Glutamatergic neuron (in vitro differentiated cells): ENCODE data around the gene TGM2. TPM values are rescaled to one million over a fixed set of nuclear protein-coding genes. Genes with fewer than 3 reads are reported as not detected.

Experiments used
- DNase-seq: peaks from one replicate; pipeline ENCODE4 v3.0.0; 2022
- H3K27ac Mint-ChIP-seq: one replicate; pipeline ENCODE4 v1.8.0; 2020; ENCODE audit warnings: mild to moderate bottlenecking, mixed read lengths, inconsistent platforms; ENCODE audit not compliant: unreplicated experiment
- H3K27me3 Mint-ChIP-seq: one replicate; pipeline ENCODE4 v1.8.0; 2020; ENCODE audit warnings: mild to moderate bottlenecking, moderate library complexity, mixed read lengths, inconsistent platforms; ENCODE audit not compliant: unreplicated experiment
- H3K36me3 Mint-ChIP-seq: one replicate; pipeline ENCODE4 v1.8.0; 2020; ENCODE audit warnings: mild to moderate bottlenecking, mixed read lengths, inconsistent platforms; ENCODE audit not compliant: unreplicated experiment
- H3K4me1 Mint-ChIP-seq: one replicate; pipeline ENCODE4 v1.8.0; 2020; ENCODE audit warnings: mild to moderate bottlenecking, low read depth, mixed read lengths, inconsistent platforms; ENCODE audit not compliant: unreplicated experiment
- H3K4me3 Mint-ChIP-seq: one replicate; pipeline ENCODE4 v1.8.0; 2020; ENCODE audit warnings: mild to moderate bottlenecking, mixed read lengths, inconsistent platforms; ENCODE audit not compliant: unreplicated experiment
- H3K9me3 Mint-ChIP-seq: one replicate; pipeline ENCODE4 v1.8.0; 2020; ENCODE audit warnings: mild to moderate bottlenecking, moderate library complexity, mixed read lengths, inconsistent platforms; ENCODE audit not compliant: unreplicated experiment
- CTCF ChIP-seq: fragments of 200-600 bp; sonication (generic); IDR thresholded peaks from one replicate; pipeline ENCODE4 v1.5.0; 2021; ENCODE audit not compliant: partially characterized antibody, unreplicated experiment
- total RNA-seq: library from RNA; stranded (reverse); fragmentation: NEBNext Ultra II Directional; extraction: Animal tissue kit (Norgen Biotek cat#: 25700); gene quantifications from one replicate; pipeline ENCODE4 v1.2.1, GENCODE V29; 2021; ENCODE audit not compliant: unreplicated experiment

Gene TGM2
- total RNA-seq, 1 donor from 2014 or later = not detected

GRCh38 chr20:38155811-38156210 lies 9.3 kb downstream of the TGM2 start:
- Mint-ChIP-seq H3K4me3 (no peak overlapping the region), H3K27ac (no peak overlapping the region), H3K27me3 (peaks cover 2% of the 10 kb centered on the region), H3K36me3 (no peaks in the 10 kb centered on the region), H3K4me1 (peaks cover 11% of the 10 kb centered on the region), H3K9me3 (peaks cover 2% of the 10 kb centered on the region)
- no peak for TF ChIP-seq CTCF
- no peak for DNase-seq

GRCh38 chr20:38153401-38153800 lies 11.7 kb downstream of the TGM2 start:
- Mint-ChIP-seq H3K27ac (no peak overlapping the region), H3K9me3 (peaks cover 2% of the 10 kb centered on the region), H3K4me3 (no peak overlapping the region), H3K4me1 (peaks cover 5% of the 10 kb centered on the region), H3K36me3 (no peaks in the 10 kb centered on the region), H3K27me3 (peaks cover 2% of the 10 kb centered on the region)
- no peak for DNase-seq
- no peak for TF ChIP-seq CTCF

GRCh38 chr20:38152621-38153221 lies 12.3 kb downstream of the TGM2 start:
- no peak for DNase-seq
- Mint-ChIP-seq H3K4me3 (no peak overlapping the region), H3K4me1 (peaks cover 5% of the 10 kb centered on the region), H3K9me3 (peaks cover 2% of the 10 kb centered on the region), H3K27me3 (peaks cover 2% of the 10 kb centered on the region), H3K27ac (no peak overlapping the region), H3K36me3 (no peaks in the 10 kb centered on the region)
- no peak for TF ChIP-seq CTCF

- peaks cover 2% of the 10 kb centered on the region for H3K9me3 Mint-ChIP-seq
- H3K27ac Mint-ChIP-seq = no peak overlapping the region
- no peaks in the 10 kb centered on the region for H3K36me3 Mint-ChIP-seq
- peaks cover 2% of the 10 kb centered on the region for H3K27me3 Mint-ChIP-seq
- peak; percentile 47 for DNase-seq
- H3K4me1 Mint-ChIP-seq = peaks cover 7% of the 10 kb centered on the region
- no peak overlapping the region for H3K4me3 Mint-ChIP-seq
- no peak for TF ChIP-seq CTCF
Measured at GRCh38 chr20:38152175-38152620, 12.9 kb downstream of the TGM2 start.

GRCh38 chr20:38151455-38151854 lies 13.6 kb downstream of the TGM2 start:
- Mint-ChIP-seq H3K36me3 (no peaks in the 10 kb centered on the region), H3K4me3 (no peak overlapping the region), H3K4me1 (peaks cover 9% of the 10 kb centered on the region), H3K9me3 (peaks cover 2% of the 10 kb centered on the region), H3K27ac (no peak overlapping the region), H3K27me3 (peaks cover under 1% of the 10 kb centered on the region)
- DNase-seq = no peak
- no peak for TF ChIP-seq CTCF
